ENCODE measurements around the gene IPO5. TPM values are rescaled to one million over a fixed set of nuclear protein-coding genes. Genes with fewer than 3 reads are reported as not detected.

The IPO5 gene
- total RNA-seq, 1 experiment from 2014 or later, result 247 TPM

DNA sequence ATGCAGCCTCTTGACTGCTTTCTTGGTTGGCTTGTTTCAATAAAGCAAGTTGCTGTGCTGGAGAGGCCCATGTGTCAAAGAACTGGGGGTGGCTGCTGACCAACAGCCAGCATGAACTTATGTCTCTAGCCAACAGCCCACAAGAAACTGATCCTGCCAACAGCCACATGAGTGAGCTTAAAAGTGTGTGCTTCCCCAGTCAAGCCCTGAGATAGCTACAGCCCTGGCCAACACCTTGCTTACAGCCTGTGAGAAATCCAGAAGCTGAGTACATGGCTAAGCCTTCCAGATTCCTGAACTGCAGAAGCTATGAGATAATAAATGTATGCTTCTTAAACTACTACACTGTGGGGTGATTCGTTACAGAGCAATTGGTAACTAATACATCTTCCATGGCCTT, 38.9 kb upstream of the IPO5 start:
- H3K9me3 Mint-ChIP-seq (ENCODE audit: unreplicated experiment), result peaks cover 20% of the 10 kb centered on the region
- no TSS peak for BruUV-seq (replicated peaks)
- Histone ChIP-seq H3K9me3 (peaks cover 8% of the 10 kb centered on the region; the same call in 1 of the 2 replicates), H3K27me3 (replicated peaks; ENCODE audit: control insufficient read depth, insufficient read depth, low read length) (no peaks in the 10 kb centered on the region), H3K4me3 (ENCODE audit: low read depth, low read length) (no peak overlapping the region), H3K36me3 (ENCODE audit: control insufficient read depth, insufficient read depth, low read length) (no peaks in the 10 kb centered on the region), H3K4me1 (no peaks in the 10 kb centered on the region)
- POLR2A ChIA-PET, result no interaction called here
- H3K4me3 Mint-ChIP-seq (ENCODE audit: unreplicated experiment), result no peak overlapping the region
- H3K27me3 Mint-ChIP-seq (ENCODE audit: insufficient read depth, unreplicated experiment), result peaks cover 7% of the 10 kb centered on the region
- no peak for DNase-seq
- H3K4me1 Mint-ChIP-seq (ENCODE audit: low read depth, unreplicated experiment), result no peaks in the 10 kb centered on the region
- intact Hi-C loops (cut with micrococcal nuclease; ENCODE audit: unreplicated experiment), result no loop called here
- CTCF ChIA-PET, result interaction anchor here (0.6 kb wide), 1 partner anchor 218 kb away, joined by 5 read pairs; no protein-coding TSS in a partner anchor
- no peaks in the 10 kb centered on the region for H3K36me3 Mint-ChIP-seq (ENCODE audit: insufficient read depth, unreplicated experiment)
- no peak overlapping the region for H3K27ac Mint-ChIP-seq (ENCODE audit: unreplicated experiment)
- TF ChIP-seq, protein P1, sequence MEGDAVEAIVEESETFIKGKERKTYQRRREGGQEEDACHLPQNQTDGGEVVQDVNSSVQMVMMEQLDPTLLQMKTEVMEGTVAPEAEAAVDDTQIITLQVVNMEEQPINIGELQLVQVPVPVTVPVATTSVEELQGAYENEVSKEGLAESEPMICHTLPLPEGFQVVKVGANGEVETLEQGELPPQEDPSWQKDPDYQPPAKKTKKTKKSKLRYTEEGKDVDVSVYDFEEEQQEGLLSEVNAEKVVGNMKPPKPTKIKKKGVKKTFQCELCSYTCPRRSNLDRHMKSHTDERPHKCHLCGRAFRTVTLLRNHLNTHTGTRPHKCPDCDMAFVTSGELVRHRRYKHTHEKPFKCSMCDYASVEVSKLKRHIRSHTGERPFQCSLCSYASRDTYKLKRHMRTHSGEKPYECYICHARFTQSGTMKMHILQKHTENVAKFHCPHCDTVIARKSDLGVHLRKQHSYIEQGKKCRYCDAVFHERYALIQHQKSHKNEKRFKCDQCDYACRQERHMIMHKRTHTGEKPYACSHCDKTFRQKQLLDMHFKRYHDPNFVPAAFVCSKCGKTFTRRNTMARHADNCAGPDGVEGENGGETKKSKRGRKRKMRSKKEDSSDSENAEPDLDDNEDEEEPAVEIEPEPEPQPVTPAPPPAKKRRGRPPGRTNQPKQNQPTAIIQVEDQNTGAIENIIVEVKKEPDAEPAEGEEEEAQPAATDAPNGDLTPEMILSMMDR (IDR thresholded peaks at IDR 0.05; ENCODE audit: insufficient read depth in 1 of 2, low read depth in 1 of 2, low read length in 1 of 2, severe bottlenecking in 1 of 2, unreplicated experiment in 1 of 2), result no peak

DNA sequence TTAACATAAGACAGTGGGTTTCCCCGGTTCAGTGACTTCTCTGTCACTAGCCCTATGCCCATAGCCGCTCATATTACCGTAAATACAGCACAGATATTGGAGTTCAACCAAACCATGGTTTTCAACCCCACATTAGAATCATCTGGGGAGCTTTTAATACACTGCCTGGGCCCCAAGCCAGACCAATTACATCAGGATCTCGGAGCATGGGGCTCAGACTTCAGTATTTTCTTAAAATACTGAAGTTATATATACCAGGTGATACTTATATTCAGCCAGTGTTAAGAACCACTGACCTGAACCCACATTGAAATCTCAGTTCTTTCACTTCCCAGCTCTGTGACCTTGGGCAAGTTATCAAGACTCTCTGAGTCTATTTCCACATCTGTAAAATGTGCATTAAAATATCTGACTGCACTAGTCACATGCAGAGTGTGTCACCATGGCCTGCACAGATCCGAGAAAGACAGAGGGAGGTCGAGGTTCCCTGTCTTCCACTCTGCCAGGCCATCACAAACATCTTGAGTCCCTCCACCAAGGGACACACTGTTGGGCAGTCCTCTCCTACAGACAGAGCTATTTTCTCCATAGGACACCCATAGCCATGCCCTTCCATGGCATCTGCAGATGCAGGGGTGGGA, 32.2 kb upstream of the IPO5 start:
- Histone ChIP-seq H3K4me3 (ENCODE audit: low read depth, low read length) (no peak overlapping the region), H3K36me3 (ENCODE audit: control insufficient read depth, insufficient read depth, low read length) (no peaks in the 10 kb centered on the region), H3K4me1 (no peaks in the 10 kb centered on the region), H3K9me3 (peaks cover 5% of the 10 kb centered on the region; the same call in 1 of the 2 replicates), H3K27me3 (replicated peaks; ENCODE audit: control insufficient read depth, insufficient read depth, low read length) (peaks cover 1% of the 10 kb centered on the region)
- DNase-seq, result no peak
- H3K36me3 Mint-ChIP-seq (ENCODE audit: insufficient read depth, unreplicated experiment), result no peaks in the 10 kb centered on the region
- intact Hi-C loops (cut with micrococcal nuclease; ENCODE audit: unreplicated experiment), result no loop called here
- ChIA-PET POLR2A (no interaction called here), CTCF (no interaction called here)
- H3K27me3 Mint-ChIP-seq (ENCODE audit: insufficient read depth, unreplicated experiment), result peaks cover 15% of the 10 kb centered on the region
- no peaks in the 10 kb centered on the region for H3K4me1 Mint-ChIP-seq (ENCODE audit: low read depth, unreplicated experiment)
- H3K27ac Mint-ChIP-seq (ENCODE audit: unreplicated experiment), result no peak overlapping the region
- TF ChIP-seq, protein P1 (IDR thresholded peaks at IDR 0.05; ENCODE audit: insufficient read depth in 1 of 2, low read depth in 1 of 2, low read length in 1 of 2, severe bottlenecking in 1 of 2, unreplicated experiment in 1 of 2), result no peak
- H3K4me3 Mint-ChIP-seq (ENCODE audit: unreplicated experiment), result no peak overlapping the region
- peaks cover 5% of the 10 kb centered on the region for H3K9me3 Mint-ChIP-seq (ENCODE audit: unreplicated experiment)
- no TSS peak for BruUV-seq (replicated peaks)

DNA sequence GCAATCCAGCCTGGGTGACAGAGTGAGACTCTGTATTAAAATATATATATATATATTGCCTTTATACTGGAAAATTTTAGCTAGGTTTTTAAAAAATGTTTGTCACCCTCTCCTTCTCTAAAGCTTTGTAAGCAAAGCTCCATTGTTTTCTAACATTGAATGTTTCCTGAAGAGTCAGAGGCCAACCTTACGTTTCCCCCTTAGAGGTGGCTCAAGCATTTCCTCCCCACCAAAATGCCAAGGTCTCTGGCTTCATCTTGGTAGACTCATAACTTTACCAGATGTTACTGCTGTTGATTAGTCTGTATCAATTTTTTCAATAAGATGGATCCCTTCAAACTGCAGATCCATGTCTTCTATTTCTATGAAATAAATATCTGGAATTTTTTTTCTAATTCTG, 25.2 kb upstream of the IPO5 start:
- no peak for DNase-seq
- H3K4me1 Mint-ChIP-seq (ENCODE audit: low read depth, unreplicated experiment), result no peaks in the 10 kb centered on the region
- BruUV-seq (replicated peaks), result no TSS peak
- no peak overlapping the region for H3K27ac Mint-ChIP-seq (ENCODE audit: unreplicated experiment)
- no peaks in the 10 kb centered on the region for H3K4me1 ChIP-seq
- H3K4me3 ChIP-seq (ENCODE audit: low read depth, low read length), result no peak overlapping the region
- H3K9me3 Mint-ChIP-seq (ENCODE audit: unreplicated experiment), result no peaks in the 10 kb centered on the region
- H3K4me3 Mint-ChIP-seq (ENCODE audit: unreplicated experiment), result no peak overlapping the region
- CTCF ChIA-PET, result no interaction called here
- POLR2A ChIA-PET, result interaction anchor here (0.5 kb wide), 1 partner anchor 87 kb away, joined by 7 read pairs; no protein-coding TSS in a partner anchor
- H3K9me3 ChIP-seq, result no peaks in the 10 kb centered on the region; the same call in 1 of the 2 replicates
- TF ChIP-seq, protein P1 (IDR thresholded peaks at IDR 0.05; ENCODE audit: insufficient read depth in 1 of 2, low read depth in 1 of 2, low read length in 1 of 2, severe bottlenecking in 1 of 2, unreplicated experiment in 1 of 2), result no peak
- intact Hi-C loops (cut with micrococcal nuclease; ENCODE audit: unreplicated experiment), result no loop called here
- H3K36me3 ChIP-seq (ENCODE audit: control insufficient read depth, insufficient read depth, low read length), result no peaks in the 10 kb centered on the region
- peaks cover 13% of the 10 kb centered on the region for H3K27me3 Mint-ChIP-seq (ENCODE audit: insufficient read depth, unreplicated experiment)
- H3K36me3 Mint-ChIP-seq (ENCODE audit: insufficient read depth, unreplicated experiment), result no peaks in the 10 kb centered on the region
- no peaks in the 10 kb centered on the region for H3K27me3 ChIP-seq (replicated peaks; ENCODE audit: control insufficient read depth, insufficient read depth, low read length)

All from Caco-2 (cell line).